NCI-H2107 (cell line): ENCODE results near the gene TLCD2.
"Not testable (repeated sequence)": the region's sequence is repeated elsewhere in the genome, so short reads cannot be mapped to it uniquely, and the experiment has no call there.

Experiments
- DNase-seq: peaks from one replicate; lab custom pipeline; 2025; lab: John Stamatoyannopoulos, UW

Gene TLCD2

GRCh38 chr17:1716076-1716911 is 6.1 kb upstream of the TLCD2 start:
- peak; percentile 92 for DNase-seq

DNA sequence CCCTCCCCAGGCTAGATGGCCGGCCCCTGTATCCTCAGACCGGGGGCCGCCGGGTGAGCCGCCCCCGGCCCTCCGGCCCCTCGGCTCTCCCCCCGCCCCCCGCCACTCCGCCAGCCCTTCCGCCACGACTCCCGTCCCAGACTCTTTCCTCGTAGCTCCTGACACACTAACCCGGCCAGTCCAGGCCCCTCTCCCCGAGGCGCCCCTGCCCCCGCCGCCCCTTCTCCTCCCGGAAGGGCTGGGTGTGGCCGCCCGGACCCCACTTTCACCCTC is 5.6 kb upstream of the TLCD2 start:
- no peak for DNase-seq

DNA sequence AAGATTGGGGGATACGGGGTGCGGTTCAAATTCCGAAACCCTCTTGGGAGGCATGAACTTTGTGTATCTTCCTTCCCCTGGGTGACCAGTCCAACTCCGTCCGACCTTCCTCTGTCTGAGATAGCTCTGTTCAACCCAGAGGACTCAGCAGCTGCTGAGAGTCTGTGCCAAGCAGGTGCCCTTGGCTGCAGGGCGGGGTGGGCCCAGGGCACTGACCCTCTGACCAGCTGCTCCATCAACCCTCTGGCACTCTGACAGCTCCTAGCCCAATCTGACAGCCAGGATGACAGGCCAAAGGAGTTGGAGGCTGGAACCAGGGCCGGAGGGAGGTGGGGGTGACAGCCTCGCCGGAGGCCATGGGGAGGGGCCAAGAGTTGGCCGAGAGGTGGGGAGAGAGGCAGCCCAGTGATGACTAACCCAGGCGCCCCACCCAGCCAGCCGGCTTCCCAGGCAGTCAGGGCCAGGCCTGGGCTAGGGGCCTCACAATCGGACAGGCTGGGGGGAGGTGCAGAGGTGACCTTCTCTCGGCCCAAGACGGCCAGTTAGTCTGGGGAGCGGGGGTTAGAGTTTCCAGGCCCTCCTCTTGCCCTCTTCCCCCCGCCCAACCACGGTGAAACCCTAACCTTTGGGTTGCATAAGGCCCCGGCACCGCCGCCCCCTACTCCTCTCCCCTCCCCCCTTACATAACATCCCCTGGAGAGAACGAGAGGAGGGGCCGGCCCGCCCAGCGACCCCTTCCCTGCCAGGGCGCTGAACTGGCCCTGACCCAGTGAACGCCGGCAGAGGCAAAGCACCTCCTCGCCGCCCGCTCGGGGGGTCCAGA is 5.0 kb upstream of the TLCD2 start:
- no peak for DNase-seq

DNA sequence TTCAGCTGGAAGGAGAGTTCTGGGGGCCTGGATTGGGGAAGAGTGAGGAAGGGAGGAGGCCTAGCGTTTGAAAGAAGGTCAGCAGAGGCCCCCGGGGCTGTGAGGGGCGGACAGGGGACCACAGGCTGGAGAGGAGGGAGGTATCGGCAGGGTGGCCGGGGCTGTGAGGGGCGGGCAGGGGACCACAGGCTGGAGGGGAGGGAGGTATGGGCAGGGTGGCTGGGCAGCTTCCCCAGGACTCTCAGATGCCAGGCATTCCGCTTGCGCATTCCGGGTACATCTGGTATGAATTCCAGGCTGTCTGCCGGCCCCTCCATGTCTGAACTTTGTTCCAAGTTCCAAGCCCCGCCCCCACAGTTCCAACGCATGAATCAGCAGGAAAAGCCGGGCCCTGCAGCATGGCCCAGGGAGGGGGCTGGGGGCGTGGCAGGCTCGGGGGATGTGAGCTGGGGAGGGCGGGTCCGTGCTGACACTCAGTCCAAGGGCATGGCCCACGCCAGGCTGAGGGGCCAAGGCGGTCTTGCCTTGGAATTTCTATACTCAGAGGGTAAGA is 4.3 kb upstream of the TLCD2 start:
- DNase-seq, result no peak

DNA sequence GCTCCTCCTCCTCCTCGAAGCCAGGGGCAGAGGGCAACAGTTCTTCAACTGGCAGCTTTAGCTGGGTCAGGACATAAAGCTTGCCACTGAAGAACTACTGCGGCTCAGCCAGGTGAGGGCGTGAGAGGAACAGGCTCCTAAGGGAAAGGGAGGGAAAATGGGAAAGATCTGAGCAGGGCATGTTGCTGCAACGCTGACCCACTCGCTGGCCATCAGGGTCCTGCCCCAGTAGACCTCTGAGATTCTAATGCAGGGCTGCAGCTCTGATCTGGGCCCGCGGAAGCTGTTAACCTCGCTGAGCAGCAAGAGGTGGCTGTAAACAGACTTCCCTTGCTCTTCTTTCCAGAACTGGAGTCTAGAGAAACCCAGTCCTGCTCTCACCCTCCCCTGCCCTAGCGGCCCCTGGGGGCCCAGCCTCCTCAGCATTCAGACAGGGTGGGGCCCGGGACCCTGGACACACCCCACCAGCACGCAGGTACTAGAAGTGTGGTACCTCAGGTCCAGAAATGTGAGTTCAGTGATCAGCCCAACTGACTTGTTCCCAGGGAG is 3.8 kb upstream of the TLCD2 start:
- DNase-seq, result no peak

DNA sequence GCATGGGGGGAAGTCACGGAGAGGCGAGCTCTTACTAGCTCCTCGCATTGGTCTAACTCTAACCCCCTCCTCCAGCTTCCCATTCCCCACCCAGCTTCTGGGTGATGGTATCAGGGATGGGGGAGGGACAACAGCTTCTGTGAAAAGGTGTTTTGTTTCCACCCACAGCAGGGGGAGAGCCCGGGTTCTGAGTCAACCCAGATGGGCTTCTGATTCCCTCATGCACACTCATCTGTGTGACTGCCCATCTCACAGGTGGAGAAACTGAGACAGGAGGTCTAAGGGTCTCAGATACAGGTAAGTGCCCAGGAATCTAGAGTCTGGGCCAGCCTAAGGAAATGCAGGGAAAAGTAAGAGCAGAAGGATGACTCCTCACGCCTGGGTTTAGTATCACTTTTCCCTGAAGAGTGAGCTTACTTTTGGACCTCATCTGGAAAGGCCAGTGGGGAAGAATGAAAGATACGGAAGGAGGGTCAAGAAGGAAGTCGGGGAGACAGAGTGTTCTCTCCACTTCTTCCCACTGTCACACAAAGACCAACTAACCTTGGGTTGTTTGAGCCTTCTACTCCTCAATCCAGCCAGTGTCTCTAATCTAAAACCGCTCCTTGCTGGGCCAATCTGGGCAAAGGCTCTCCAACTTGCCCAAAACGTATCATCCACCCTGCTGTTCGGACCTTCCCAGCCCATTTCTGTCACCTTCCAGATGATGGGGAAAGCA is 3.1 kb upstream of the TLCD2 start:
- DNase-seq, result no peak

- no peak for DNase-seq
Measured at GRCh38 chr17:1712271-1712670, 2.1 kb upstream of the TLCD2 start.

GRCh38 chr17:1711804-1712203 is 1.6 kb upstream of the TLCD2 start:
- DNase-seq, result no peak

GRCh38 chr17:1710807-1711553 is 803 bp upstream of the TLCD2 start:
- no peak for DNase-seq

GRCh38 chr17:1709403-1709951 is 700 bp downstream of the TLCD2 start:
- no peak for DNase-seq

- not testable (repeated sequence) for DNase-seq
Measured at GRCh38 chr17:1708791-1709346, 1.3 kb downstream of the TLCD2 start.

- no peak for DNase-seq
Measured at GRCh38 chr17:1707107-1707506, 3.1 kb downstream of the TLCD2 start.

DNA sequence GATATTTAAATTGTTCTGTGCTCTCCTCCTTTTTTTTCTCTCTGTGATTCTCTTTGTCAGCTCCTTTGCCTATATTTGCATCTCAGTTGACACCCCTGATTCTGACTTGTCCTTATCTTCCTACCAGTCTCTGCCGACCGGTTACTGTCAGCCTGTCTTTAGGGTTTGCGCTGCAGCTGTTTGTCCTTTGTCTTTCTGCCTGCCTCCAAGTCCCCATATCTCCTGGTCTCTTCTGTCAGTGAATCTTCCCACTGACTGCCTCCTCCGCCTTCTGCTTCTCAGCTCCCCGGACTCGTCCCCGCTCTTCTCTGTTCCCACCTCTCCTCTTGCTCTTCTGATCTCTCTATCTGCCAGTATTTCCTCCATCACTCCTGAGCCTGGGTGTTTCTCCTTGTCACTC is 5.2 kb downstream of the TLCD2 start:
- no peak for DNase-seq

- DNase-seq, result no peak
Measured at GRCh38 chr17:1703063-1703462, 7.1 kb downstream of the TLCD2 start.

- not testable (repeated sequence) for DNase-seq
Measured at GRCh38 chr17:1699891-1700290, 10.3 kb downstream of the TLCD2 start.

GRCh38 chr17:1697681-1698080 is 12.5 kb downstream of the TLCD2 start:
- no peak for DNase-seq

DNA sequence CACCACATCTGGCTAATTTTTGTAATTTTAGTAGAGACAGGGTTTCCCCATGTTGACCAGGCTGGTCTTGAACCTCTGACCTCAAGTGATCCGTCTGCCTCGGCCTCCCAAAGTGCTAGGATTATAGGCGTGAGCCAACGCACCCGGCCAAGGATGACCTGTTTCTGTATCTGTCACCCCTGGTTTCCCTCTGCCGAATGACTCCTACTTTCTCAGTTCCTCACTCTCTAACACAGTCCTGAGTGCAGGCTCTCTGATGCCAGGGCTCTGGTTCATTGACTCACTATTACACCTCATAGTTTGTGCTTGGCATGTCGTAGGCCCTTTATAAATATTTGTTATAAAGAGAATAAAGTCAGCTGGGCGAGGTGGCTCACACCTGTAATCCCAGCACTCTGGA is 14.8 kb downstream of the TLCD2 start:
- DNase-seq, result no peak

GRCh38 chr17:1693339-1693738 is 16.8 kb downstream of the TLCD2 start:
- DNase-seq, result no peak

DNA sequence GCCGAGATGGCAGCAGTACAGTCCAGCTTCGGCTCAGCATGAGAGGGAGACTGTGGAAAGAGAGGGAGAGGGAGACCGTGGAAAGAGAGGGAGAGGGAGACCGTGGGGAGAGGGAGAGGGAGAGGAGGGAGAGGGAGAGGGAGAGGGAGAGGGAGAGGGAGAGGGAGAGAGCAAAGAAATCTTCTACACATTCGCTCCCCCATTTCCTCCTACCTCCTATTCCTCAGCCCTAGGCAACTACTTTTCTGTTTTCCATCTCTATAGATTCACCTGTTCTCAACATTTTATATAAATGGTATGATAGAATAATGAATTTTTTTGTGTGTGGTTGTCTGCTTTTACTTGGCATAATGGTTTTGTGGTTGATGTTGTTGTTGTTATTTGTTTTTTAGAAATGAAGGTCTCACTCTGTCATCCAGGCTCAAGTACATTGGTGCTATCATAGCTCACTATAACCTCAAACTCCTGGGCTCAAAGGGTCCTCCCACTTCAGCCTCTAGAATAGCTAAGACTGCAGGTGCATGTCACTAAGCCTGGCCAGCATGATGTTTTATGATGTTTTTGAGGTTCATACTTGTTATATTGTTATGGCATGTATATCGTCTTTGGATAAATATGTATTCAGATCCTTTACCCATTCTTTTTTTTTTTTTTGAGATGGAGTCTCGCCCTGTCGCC is 19.5 kb downstream of the TLCD2 start:
- no peak for DNase-seq

DNA sequence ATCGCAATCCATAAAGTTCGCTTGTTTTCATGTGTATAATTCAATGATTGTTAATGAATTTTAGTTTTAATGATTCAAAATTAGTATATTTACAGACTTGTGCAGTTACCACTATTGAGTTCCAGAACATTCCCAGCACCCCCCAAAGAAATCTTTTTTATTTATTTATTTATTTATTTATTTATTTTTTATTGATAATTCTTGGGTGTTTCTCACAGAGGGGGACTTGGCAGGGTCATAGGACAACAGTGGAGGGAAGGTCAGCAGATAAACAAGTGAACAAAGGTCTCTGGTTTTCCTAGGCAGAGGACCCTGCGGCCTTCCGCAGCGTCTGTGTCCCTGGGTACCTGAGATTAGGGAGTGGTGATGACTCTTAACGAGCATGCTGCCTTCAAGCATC is 21.8 kb downstream of the TLCD2 start:
- not testable (repeated sequence) for DNase-seq
